ENCODE results near the gene CCDC138. TPM values are rescaled to one million over a fixed set of nuclear protein-coding genes. Genes with fewer than 3 reads are reported as not detected.

The CCDC138 gene
- total and polyA plus RNA-seq, 4 donors = 1.8 to 18.3 (median 5.4) TPM

GRCh38 chr2:108776475-108776874 is 10.1 kb upstream of the CCDC138 start:
- DNase-seq = no peak
- Histone ChIP-seq H3K4me3 (no peak overlapping the region), H3K4me1 (ENCODE audit: control insufficient read depth in 5 of 5, insufficient read depth in 5 of 5, low read length in 5 of 5) (no peaks in the 10 kb centered on the region), H3K9ac (ENCODE audit: insufficient read depth in 1 of 2, low read length in 2 of 2) (no peak overlapping the region), H3K27me3 (ENCODE audit: control insufficient read depth in 3 of 3, insufficient read depth in 3 of 3, low read length in 2 of 3) (no peaks in the 10 kb centered on the region), H3K9me3 (ENCODE audit: control insufficient read depth in 4 of 4, insufficient read depth in 3 of 4, low read length in 3 of 4) (no peaks in the 10 kb centered on the region), H3K27ac (ENCODE audit: low read depth in 1 of 2, low read length in 1 of 2) (no peak overlapping the region), H3K36me3 (ENCODE audit: control insufficient read depth in 4 of 4, insufficient read depth in 4 of 4, low read length in 4 of 4) (peaks cover 12 to 29% (median 16%) of the 10 kb centered on the region in 4 donors)
- TF ChIP-seq CTCF (IDR thresholded peaks at IDR 0.05; ENCODE audit: control extremely low read depth, extremely low read depth) = no peak
- WGBS, 2 donors = 88 to 93% methylated on average over 3 of the region's 3 CpGs
- ATAC-seq (ENCODE audit: insufficient read depth, low FRiP score) = no peak

- H3K27ac ChIP-seq (ENCODE audit: low read depth in 1 of 2, low read length in 1 of 2) = no peak overlapping the region
- no peaks in the 10 kb centered on the region for H3K4me1 ChIP-seq (ENCODE audit: control insufficient read depth in 5 of 5, insufficient read depth in 5 of 5, low read length in 5 of 5)
- no peak for ATAC-seq (ENCODE audit: insufficient read depth, low FRiP score)
- no peaks in the 10 kb centered on the region for H3K27me3 ChIP-seq (ENCODE audit: control insufficient read depth in 3 of 3, insufficient read depth in 3 of 3, low read length in 2 of 3)
- peaks cover 13 to 24% (median 17%) of the 10 kb centered on the region in 4 donors for H3K36me3 ChIP-seq (ENCODE audit: control insufficient read depth in 4 of 4, insufficient read depth in 4 of 4, low read length in 4 of 4)
- H3K9ac ChIP-seq (ENCODE audit: insufficient read depth in 1 of 2, low read length in 2 of 2) = no peak overlapping the region
- TF ChIP-seq CTCF (IDR thresholded peaks at IDR 0.05; ENCODE audit: control extremely low read depth, extremely low read depth) = no peak
- WGBS, 2 donors = 78 to 82% methylated on average over 2 of the region's 2 CpGs
- H3K9me3 ChIP-seq (ENCODE audit: control insufficient read depth in 4 of 4, insufficient read depth in 3 of 4, low read length in 3 of 4) = no peaks in the 10 kb centered on the region
- DNase-seq = no peak
- H3K4me3 ChIP-seq = no peak overlapping the region
Measured at GRCh38 chr2:108778857-108779256, 7.7 kb upstream of the CCDC138 start.

GRCh38 chr2:108786008-108786353 is 590 bp upstream of the CCDC138 start:
- WGBS, 2 donors = 0 to 2% methylated on average over 1 of the region's 1 CpG
- ATAC-seq (ENCODE audit: insufficient read depth, low FRiP score) (no peak), DNase-seq (no peak)
- Histone ChIP-seq H3K27me3 (ENCODE audit: control insufficient read depth in 3 of 3, insufficient read depth in 3 of 3, low read length in 2 of 3) (no peaks in the 10 kb centered on the region), H3K9me3 (ENCODE audit: control insufficient read depth in 4 of 4, insufficient read depth in 3 of 4, low read length in 3 of 4) (no peaks in the 10 kb centered on the region), H3K4me1 (ENCODE audit: control insufficient read depth in 5 of 5, insufficient read depth in 5 of 5, low read length in 5 of 5) (peaks cover 0 to 5% (median 0%) of the 10 kb centered on the region in 5 donors), H3K9ac (ENCODE audit: insufficient read depth in 1 of 2, low read length in 2 of 2) (peak overlapping the region in 1 of 2 donors; percentile 45), H3K36me3 (ENCODE audit: control insufficient read depth in 4 of 4, insufficient read depth in 4 of 4, low read length in 4 of 4) (peaks cover 5 to 19% (median 12%) of the 10 kb centered on the region in 4 donors), H3K27ac (ENCODE audit: low read depth in 1 of 2, low read length in 1 of 2) (peak overlapping the region; percentile 43 to 66), H3K4me3 (no peak overlapping the region)
- TF ChIP-seq CTCF (IDR thresholded peaks at IDR 0.05; ENCODE audit: control extremely low read depth, extremely low read depth) = no peak

GRCh38 chr2:108787216-108787541 is 608 bp downstream of the CCDC138 start:
- Histone ChIP-seq H3K27ac (ENCODE audit: low read depth in 1 of 2, low read length in 1 of 2) (no peak overlapping the region), H3K9ac (ENCODE audit: insufficient read depth in 1 of 2, low read length in 2 of 2) (peak overlapping the region; percentile 76 to 80), H3K36me3 (ENCODE audit: control insufficient read depth in 4 of 4, insufficient read depth in 4 of 4, low read length in 4 of 4) (peaks cover 5 to 21% (median 12%) of the 10 kb centered on the region in 4 donors), H3K27me3 (ENCODE audit: control insufficient read depth in 3 of 3, insufficient read depth in 3 of 3, low read length in 2 of 3) (no peaks in the 10 kb centered on the region), H3K9me3 (ENCODE audit: control insufficient read depth in 4 of 4, insufficient read depth in 3 of 4, low read length in 3 of 4) (no peaks in the 10 kb centered on the region), H3K4me1 (ENCODE audit: control insufficient read depth in 5 of 5, insufficient read depth in 5 of 5, low read length in 5 of 5) (peaks cover 0 to 5% (median 0%) of the 10 kb centered on the region in 5 donors), H3K4me3 (no peak overlapping the region)
- TF ChIP-seq CTCF (IDR thresholded peaks at IDR 0.05; ENCODE audit: control extremely low read depth, extremely low read depth) = no peak
- DNase-seq (peak in 1 of 3 donors; percentile 63), ATAC-seq (ENCODE audit: insufficient read depth, low FRiP score) (no peak)
- 1 to 2% methylated on average over 6 of the region's 6 CpGs for WGBS, 2 donors
